ENCODE measurements around the gene NSD2.

Gene NSD2

GRCh38 chr4:2008921-2009650 lies 137.9 kb downstream of the NSD2 start, which contains the start of gene NELFA (continued):
- TF ChIP-seq ZNF174 (tag by site-specific recombination; IDR thresholded peaks at IDR 0.05) = no peak
- TF ChIP-seq ZNF280D (tag by site-specific recombination; IDR thresholded peaks at IDR 0.05) = no peak
- no peak; the same call in 1 of the 2 replicates for TF ChIP-seq KLF10 (tag by site-specific recombination; IDR thresholded peaks at IDR 0.05)
- peak; percentile 95 for TF ChIP-seq ZBTB26 (tag by site-specific recombination; optimal IDR thresholded peaks at IDR 0.05)
- peak; percentile 67; the same call in 1 of the 2 replicates for TF ChIP-seq ZNF639 (tag by site-specific recombination; IDR thresholded peaks at IDR 0.05)
- no peak for TF ChIP-seq ZNF830 (tag by site-specific recombination; IDR thresholded peaks at IDR 0.05; ENCODE audit: low read depth)
- peak; percentile 96; the same call in 1 of the 2 replicates for TF ChIP-seq ZNF561 (tag by site-specific recombination; IDR thresholded peaks at IDR 0.05; ENCODE audit: borderline replicate concordance)
- TF ChIP-seq ZNF16 (tag by site-specific recombination; IDR thresholded peaks at IDR 0.05; ENCODE audit: low read depth) = no peak
- peak; percentile 53; the same call in 1 of the 2 replicates for TF ChIP-seq ZNF391 (tag by site-specific recombination; IDR thresholded peaks at IDR 0.05; ENCODE audit: borderline replicate concordance, low read depth)
- TF ChIP-seq ZNF600 (tag by site-specific recombination; IDR thresholded peaks at IDR 0.05) = peak; percentile 63
- TF ChIP-seq ZNF146 (tag by site-specific recombination; IDR thresholded peaks at IDR 0.05) = no peak
- TF ChIP-seq ZNF341 (tag by site-specific recombination; IDR thresholded peaks at IDR 0.05; ENCODE audit: low read depth) = peak; percentile 80
- no peak for TF ChIP-seq ZNF184 (tag by site-specific recombination; IDR thresholded peaks at IDR 0.05)
- peak; percentile 100 for TF ChIP-seq YY2 (tag by site-specific recombination; IDR thresholded peaks at IDR 0.05)
- no peak for TF ChIP-seq ZSCAN4 (tag by site-specific recombination; IDR thresholded peaks at IDR 0.05)
- TF ChIP-seq ZNF585B (tag by site-specific recombination; IDR thresholded peaks at IDR 0.05) = no peak
- TF ChIP-seq ZSCAN16 (tag by site-specific recombination; IDR thresholded peaks at IDR 0.05) = no peak
- TF ChIP-seq ZNF19 (tag by site-specific recombination; IDR thresholded peaks at IDR 0.05; ENCODE audit: low read depth) = no peak
- no peak for TF ChIP-seq ZNF114 (tag by site-specific recombination; IDR thresholded peaks at IDR 0.05)
- no peak for TF ChIP-seq ZNF433 (tag by site-specific recombination; IDR thresholded peaks at IDR 0.05; ENCODE audit: low read depth)
- no peak for TF ChIP-seq ZFP3 (tag by site-specific recombination; IDR thresholded peaks at IDR 0.05; ENCODE audit: low read depth)
- TF ChIP-seq MZF1 (tag by site-specific recombination; IDR thresholded peaks at IDR 0.05; ENCODE audit: borderline replicate concordance) = no peak
- no peak for TF ChIP-seq ZNF221 (tag by site-specific recombination; IDR thresholded peaks at IDR 0.05; ENCODE audit: borderline replicate concordance)
- TF ChIP-seq ZBTB6 (tag by site-specific recombination; IDR thresholded peaks at IDR 0.05) = peak; percentile 38; the same call in 1 of the 2 replicates
- TF ChIP-seq ZNF280C (tag by site-specific recombination; IDR thresholded peaks at IDR 0.05) = no peak
- no peak for TF ChIP-seq ZNF112 (tag by site-specific recombination; IDR thresholded peaks at IDR 0.05)
- peak; percentile 61; the same call in 1 of the 2 replicates for TF ChIP-seq ZBTB1 (tag by site-specific recombination; IDR thresholded peaks at IDR 0.05)
